Endothelial cell of umbilical vein (primary cell): ENCODE measurements around the gene EVI5.

Experiments used
- EZH2 ChIP-seq: IDR thresholded peaks from 2 replicates; pipeline ENCODE4 v1.6.1; 2012; ENCODE audit warnings: borderline replicate concordance, low read depth, mild to moderate bottlenecking, moderate library complexity, low read length, inconsistent platforms; ENCODE audit not compliant: severe bottlenecking
- JUN ChIP-seq: IDR thresholded peaks from 2 replicates; pipeline ENCODE4 v1.6.1; 2011; ENCODE audit warnings: borderline replicate concordance, low read depth; ENCODE audit not compliant: insufficient read length, insufficient read depth
- MAX ChIP-seq: IDR thresholded peaks from 2 replicates; pipeline ENCODE4 v1.6.1; 2011; ENCODE audit not compliant: insufficient read depth, insufficient read length
- POLR2A ChIP-seq: IDR thresholded peaks from 2 replicates; pipeline ENCODE4 v1.6.1; 2012; ENCODE audit warnings: low read depth, mild to moderate bottlenecking, control low read depth, low read length
- POLR2AphosphoS5 ChIP-seq: IDR thresholded peaks from 2 replicates; pipeline ENCODE4 v1.6.1; 2012; ENCODE audit warnings: low read depth, mild to moderate bottlenecking, control low read depth, low read length, moderate library complexity; ENCODE audit not compliant: insufficient read depth
- TF ChIP-seq, protein P1 (sequence below), 2 donors: IDR thresholded peaks; 1 replicate in 1 of 2; 2 replicates in 1 of 2; pipeline ENCODE4 v1.5.1; 2011; ENCODE audit warnings: low read length in 2 of 2, mild to moderate bottlenecking in 2 of 2, moderate library complexity in 2 of 2, control low read depth in 1 of 2, inconsistent platforms in 1 of 2, low read depth in 1 of 2; ENCODE audit not compliant: insufficient read depth in 1 of 2; ENCODE audit errors: extremely low read depth in 1 of 2

- TF ChIP-seq, protein P1, sequence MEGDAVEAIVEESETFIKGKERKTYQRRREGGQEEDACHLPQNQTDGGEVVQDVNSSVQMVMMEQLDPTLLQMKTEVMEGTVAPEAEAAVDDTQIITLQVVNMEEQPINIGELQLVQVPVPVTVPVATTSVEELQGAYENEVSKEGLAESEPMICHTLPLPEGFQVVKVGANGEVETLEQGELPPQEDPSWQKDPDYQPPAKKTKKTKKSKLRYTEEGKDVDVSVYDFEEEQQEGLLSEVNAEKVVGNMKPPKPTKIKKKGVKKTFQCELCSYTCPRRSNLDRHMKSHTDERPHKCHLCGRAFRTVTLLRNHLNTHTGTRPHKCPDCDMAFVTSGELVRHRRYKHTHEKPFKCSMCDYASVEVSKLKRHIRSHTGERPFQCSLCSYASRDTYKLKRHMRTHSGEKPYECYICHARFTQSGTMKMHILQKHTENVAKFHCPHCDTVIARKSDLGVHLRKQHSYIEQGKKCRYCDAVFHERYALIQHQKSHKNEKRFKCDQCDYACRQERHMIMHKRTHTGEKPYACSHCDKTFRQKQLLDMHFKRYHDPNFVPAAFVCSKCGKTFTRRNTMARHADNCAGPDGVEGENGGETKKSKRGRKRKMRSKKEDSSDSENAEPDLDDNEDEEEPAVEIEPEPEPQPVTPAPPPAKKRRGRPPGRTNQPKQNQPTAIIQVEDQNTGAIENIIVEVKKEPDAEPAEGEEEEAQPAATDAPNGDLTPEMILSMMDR (IDR thresholded peaks at IDR 0.05; ENCODE audit: extremely low read depth in 1 of 2, insufficient read depth in 1 of 2, low read depth in 1 of 2, low read length in 2 of 2): peak in 1 of 2 donors; percentile 31
- TF ChIP-seq POLR2A (no peak), EZH2 (peak; percentile 32), POLR2AphosphoS5 (no peak), JUN (no peak), MAX (no peak)
Observed at GRCh38 chr1:92485381-92486250, 299.3 kb downstream of the EVI5 start.
